Activated CD8-positive, alpha-beta T cell treated with anti-CD3 and anti-CD28 coated beads for 36 hours (primary cell): ENCODE data around the gene ODR4. TPM values are rescaled to one million over a fixed set of nuclear protein-coding genes. Genes with fewer than 3 reads are reported as not detected.
A peak's percentile ranks its signal among the peaks of the same experiment; 100 is the strongest.
"Not testable (repeated sequence)": the region's sequence is repeated elsewhere in the genome, so short reads cannot be mapped to it uniquely, and the experiment has no call there.

ENCODE experiments used
- ATAC-seq: fragments of 200-7000 bp; cut with Tn5 transposase; one replicate; pipeline ENCODE4 v1.10.0; 2021; ENCODE audit warnings: mild to moderate bottlenecking, moderate library complexity
- CTCF ChIA-PET: fragments of 350-600 bp; sonication (Branson Sonifier 250); formaldehyde crosslinking; loops from one replicate; lab custom pipeline; 2021; ENCODE audit warnings: antibody characterized with exemption; lab: Charles Lee
- POLR2A ChIA-PET: fragments of 350-600 bp; sonication (Branson Sonifier 250); formaldehyde crosslinking; loops from one replicate; lab custom pipeline; 2021; ENCODE audit warnings: antibody characterized with exemption; lab: Charles Lee
- DNase-seq: peaks from one replicate; pipeline ENCODE4 v3.0.0-alpha.2; 2020
- H3K27ac Mint-ChIP-seq: one replicate; pipeline ENCODE4 v1.8.0; 2021; ENCODE audit warnings: mild to moderate bottlenecking, mixed read lengths
- H3K27me3 Mint-ChIP-seq: one replicate; pipeline ENCODE4 v1.8.0; 2021; ENCODE audit warnings: mixed read lengths
- H3K36me3 Mint-ChIP-seq: one replicate; pipeline ENCODE4 v1.8.0; 2021; ENCODE audit warnings: low read depth, mixed read lengths
- H3K4me1 Mint-ChIP-seq: one replicate; pipeline ENCODE4 v1.8.0; 2021; ENCODE audit warnings: low read depth, mixed read lengths
- H3K4me3 Mint-ChIP-seq: one replicate; pipeline ENCODE4 v1.8.0; 2021; ENCODE audit warnings: mild to moderate bottlenecking, moderate library complexity, mixed read lengths
- H3K9me3 Mint-ChIP-seq: one replicate; pipeline ENCODE4 v1.8.0; 2021; ENCODE audit warnings: mixed read lengths
- intact Hi-C: fragments of 100-400 bp; cut with micrococcal nuclease; formaldehyde crosslinking; loops from one replicate; pipeline ENCODE4 v1.10.0; 2022
- total RNA-seq, 2 experiments: library from RNA; stranded (reverse); gene quantifications; one replicate each; pipeline ENCODE4 v1.2.3, GENCODE V29; 2021
- TF ChIP-seq, protein P1 (sequence below): fragments of 200-600 bp; IDR thresholded peaks from one replicate; pipeline ENCODE4 v1.8.0; 2022; ENCODE audit warnings: antibody characterized with exemption, mild to moderate bottlenecking

Gene ODR4
- total RNA-seq, 2 experiments from 2014 or later: 13.4 to 13.6 TPM

DNA sequence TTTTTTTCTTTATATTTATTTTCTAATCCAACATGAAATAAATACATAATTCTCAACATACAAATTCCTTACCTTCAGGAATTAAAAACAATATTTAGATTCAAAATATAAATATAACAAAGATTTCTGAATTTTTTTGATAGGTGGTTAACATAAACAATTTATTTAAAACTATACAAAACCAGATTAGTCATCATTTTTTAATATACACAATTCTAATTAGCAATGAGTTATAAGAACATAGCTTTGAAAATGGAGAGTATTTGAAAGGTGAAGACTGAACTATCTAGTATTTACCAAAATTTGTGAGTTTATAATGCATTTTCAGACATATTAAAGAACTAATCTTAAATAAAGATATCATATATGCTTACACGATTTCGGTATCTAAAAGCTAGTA lies 38.1 kb upstream of the ODR4 start:
- H3K4me1 Mint-ChIP-seq: no peaks in the 10 kb centered on the region
- H3K9me3 Mint-ChIP-seq: no peaks in the 10 kb centered on the region
- CTCF ChIA-PET: interaction anchor here (1.6 kb wide), 2 partner anchors 12 to 13 kb away, joined by 4 to 6 read pairs; no protein-coding TSS in a partner anchor
- H3K27ac Mint-ChIP-seq: no peak overlapping the region
- intact Hi-C loops: no loop called here
- TF ChIP-seq, protein P1, sequence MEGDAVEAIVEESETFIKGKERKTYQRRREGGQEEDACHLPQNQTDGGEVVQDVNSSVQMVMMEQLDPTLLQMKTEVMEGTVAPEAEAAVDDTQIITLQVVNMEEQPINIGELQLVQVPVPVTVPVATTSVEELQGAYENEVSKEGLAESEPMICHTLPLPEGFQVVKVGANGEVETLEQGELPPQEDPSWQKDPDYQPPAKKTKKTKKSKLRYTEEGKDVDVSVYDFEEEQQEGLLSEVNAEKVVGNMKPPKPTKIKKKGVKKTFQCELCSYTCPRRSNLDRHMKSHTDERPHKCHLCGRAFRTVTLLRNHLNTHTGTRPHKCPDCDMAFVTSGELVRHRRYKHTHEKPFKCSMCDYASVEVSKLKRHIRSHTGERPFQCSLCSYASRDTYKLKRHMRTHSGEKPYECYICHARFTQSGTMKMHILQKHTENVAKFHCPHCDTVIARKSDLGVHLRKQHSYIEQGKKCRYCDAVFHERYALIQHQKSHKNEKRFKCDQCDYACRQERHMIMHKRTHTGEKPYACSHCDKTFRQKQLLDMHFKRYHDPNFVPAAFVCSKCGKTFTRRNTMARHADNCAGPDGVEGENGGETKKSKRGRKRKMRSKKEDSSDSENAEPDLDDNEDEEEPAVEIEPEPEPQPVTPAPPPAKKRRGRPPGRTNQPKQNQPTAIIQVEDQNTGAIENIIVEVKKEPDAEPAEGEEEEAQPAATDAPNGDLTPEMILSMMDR: no peak
- H3K27me3 Mint-ChIP-seq: no peaks in the 10 kb centered on the region
- peaks cover 49% of the 10 kb centered on the region for H3K36me3 Mint-ChIP-seq
- POLR2A ChIA-PET: no interaction called here
- no peak for ATAC-seq
- DNase-seq: no peak
- no peak overlapping the region for H3K4me3 Mint-ChIP-seq

DNA sequence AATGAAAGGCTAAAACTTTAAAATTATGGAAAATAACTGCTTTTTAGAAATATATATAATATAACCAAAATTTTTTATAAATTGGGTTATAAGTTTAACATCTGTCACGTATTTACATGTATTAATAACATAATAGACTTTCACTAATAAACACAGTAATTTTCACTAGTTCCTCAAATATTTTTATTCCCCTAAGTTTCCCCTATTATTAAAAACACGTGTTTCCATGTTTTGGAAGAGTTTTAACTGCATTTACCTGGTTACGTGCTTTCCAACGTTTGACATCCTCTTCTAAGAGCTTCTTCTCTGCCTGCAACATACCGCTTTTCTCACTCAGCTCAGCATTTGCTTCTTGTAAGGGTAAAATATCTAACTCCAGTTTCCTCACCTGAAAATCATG lies 34.9 kb upstream of the ODR4 start:
- ChIA-PET POLR2A (no interaction called here), CTCF (interaction anchor here (1.0 to 2.3 kb wide), 2 partner anchors 10 to 34 kb away, joined by 3 to 8 read pairs; partner anchors contain the start of genes ODR4 and TPR)

DNA sequence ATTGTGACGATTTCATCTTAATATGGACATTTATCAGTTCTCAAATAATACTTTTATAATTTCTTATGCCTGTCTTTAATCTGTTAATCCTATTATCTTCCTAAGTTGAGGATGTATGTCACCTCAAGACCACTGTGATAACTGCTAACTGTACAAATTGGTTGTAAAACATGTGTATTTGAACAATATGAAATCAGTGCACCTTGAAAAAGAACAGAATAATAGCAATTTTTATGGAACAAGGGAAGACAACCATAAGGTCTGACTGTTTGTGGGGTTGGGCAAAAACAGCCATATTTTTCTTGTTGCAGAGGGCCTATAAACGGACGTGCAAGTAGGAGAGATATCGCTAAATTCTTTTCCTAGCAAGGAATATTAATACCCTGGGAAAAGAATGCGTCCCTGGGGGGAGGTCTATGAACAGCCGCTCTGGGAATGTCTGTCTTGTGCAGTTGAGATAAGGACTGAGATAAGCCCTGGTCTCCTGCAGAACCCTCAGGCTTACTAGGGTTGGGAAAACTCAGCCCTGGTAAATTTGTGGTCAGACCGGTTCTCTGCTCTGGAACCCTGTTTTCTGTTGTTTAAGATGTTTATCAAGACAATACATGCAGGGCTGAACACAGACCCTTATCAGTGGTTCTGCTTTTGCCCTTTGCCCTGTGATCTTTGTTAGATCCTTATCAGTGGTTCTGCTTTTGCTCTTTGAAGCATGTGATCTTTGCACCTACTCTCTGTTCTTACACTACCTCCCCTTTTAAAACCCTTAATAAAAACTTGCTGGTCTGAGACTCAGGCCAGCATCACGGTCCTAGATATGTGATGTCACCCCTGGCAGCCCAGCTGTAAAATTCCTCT lies 27.6 kb upstream of the ODR4 start:
- intact Hi-C loops, H3K27me3 Mint-ChIP-seq: not testable (repeated sequence)

More for the DNA sequence above, 34.9 kb upstream of the ODR4 start:
- Mint-ChIP-seq H3K4me3 (no peak overlapping the region), H3K9me3 (no peaks in the 10 kb centered on the region), H3K27ac (no peak overlapping the region), H3K4me1 (no peaks in the 10 kb centered on the region), H3K27me3 (no peaks in the 10 kb centered on the region), H3K36me3 (peaks cover 49% of the 10 kb centered on the region)
- no peak for ATAC-seq
- TF ChIP-seq, protein P1: no peak
- intact Hi-C loops: no loop called here
- DNase-seq: no peak

DNA sequence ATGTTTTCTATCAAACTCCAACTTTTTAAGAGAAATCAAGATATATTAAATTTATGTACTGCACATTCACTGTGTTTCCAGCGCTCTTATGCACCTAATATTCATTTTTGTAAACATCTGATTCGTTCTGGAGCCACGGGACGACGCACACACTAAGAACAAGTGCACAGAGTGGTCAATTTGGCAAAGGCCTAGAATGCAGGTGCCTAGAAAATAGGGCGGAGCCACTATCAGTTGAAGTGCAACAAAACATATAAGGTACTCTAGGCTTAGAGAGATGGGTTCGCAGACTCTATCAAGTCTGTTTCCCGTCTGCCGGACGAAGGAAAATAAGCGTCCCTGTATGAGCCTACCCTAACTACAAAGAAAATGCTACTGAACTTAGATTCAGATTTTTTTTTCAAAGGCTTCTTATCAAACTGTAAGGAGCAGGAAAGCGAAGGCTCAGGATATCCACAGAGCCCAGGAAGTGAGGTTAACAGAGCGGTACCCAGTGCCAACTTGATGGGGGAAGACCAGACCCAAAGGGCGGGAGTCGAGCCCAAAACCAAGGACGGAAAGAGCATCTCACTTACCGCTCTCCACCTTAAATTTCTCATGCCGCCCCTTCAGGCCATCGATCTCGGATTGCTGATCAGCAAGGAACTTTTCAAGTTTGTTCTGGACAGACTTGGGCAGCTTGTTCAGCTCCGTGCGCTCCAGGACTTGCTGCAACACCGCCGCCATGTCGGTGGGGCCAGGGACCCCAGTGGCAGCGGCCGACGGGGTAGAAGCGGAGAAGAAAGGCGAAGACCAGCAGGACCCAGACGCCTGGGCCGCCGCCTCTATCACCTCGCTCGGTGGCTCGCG lies 1.1 kb upstream of the ODR4 start:
- intact Hi-C loops: no loop called here
- peak overlapping the region; percentile 99 for H3K4me3 Mint-ChIP-seq
- no peaks in the 10 kb centered on the region for H3K9me3 Mint-ChIP-seq
- no peaks in the 10 kb centered on the region for H3K27me3 Mint-ChIP-seq
- ATAC-seq (peak; percentile 9), DNase-seq (peak; percentile 65)
- ChIA-PET POLR2A (interaction anchor here (0.7 to 2.5 kb wide), 7 partner anchors 11 to 85 kb away, joined by 3 to 11 read pairs (median 4); no protein-coding TSS in a partner anchor), CTCF (interaction anchor here (0.6 to 1.6 kb wide), 24 partner anchors 8 to 612 kb away, joined by 3 to 15 read pairs (median 4); no protein-coding TSS in a partner anchor)
- peaks cover 36% of the 10 kb centered on the region for H3K4me1 Mint-ChIP-seq
- TF ChIP-seq, protein P1: no peak
- H3K36me3 Mint-ChIP-seq: peaks cover 21% of the 10 kb centered on the region
- peak overlapping the region; percentile 97 for H3K27ac Mint-ChIP-seq

More for the DNA sequence above, 27.6 kb upstream of the ODR4 start:
- POLR2A ChIA-PET, H3K4me3 Mint-ChIP-seq, H3K27ac Mint-ChIP-seq, DNase-seq, ATAC-seq, H3K4me1 Mint-ChIP-seq, H3K9me3 Mint-ChIP-seq: not testable (repeated sequence)
- peaks cover 60% of the 10 kb centered on the region for H3K36me3 Mint-ChIP-seq
- CTCF ChIA-PET: interaction anchor here (0.7 kb wide), 1 partner anchor 27 kb away, joined by 3 read pairs; the partner anchor contains the start of gene TPR

DNA sequence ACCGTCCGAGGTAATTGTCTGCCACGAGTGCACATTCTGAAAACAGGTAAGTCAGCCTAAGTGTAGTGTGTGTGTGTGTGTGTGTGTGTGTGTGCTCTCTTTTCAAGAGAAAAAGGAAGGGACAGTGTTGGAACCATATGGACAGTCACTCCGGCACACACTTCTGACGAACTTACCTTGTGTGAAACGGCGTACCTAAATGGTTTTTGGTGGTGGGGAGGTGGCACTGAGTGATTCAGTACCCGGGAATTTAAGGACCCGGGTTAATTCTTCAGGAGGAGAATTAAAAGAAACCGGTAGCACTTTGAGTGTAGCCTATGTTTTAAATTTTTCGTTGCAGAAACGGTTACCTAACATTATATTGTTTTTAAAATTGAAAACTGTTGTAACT lies 286 bp downstream of the ODR4 start:
- ATAC-seq: peak; percentile 14
- POLR2A ChIA-PET: interaction anchor here (1.0 to 2.5 kb wide), 6 partner anchors 9 to 86 kb away, joined by 3 to 11 read pairs (median 4); no protein-coding TSS in a partner anchor

More for the DNA sequence above, 286 bp downstream of the ODR4 start:
- Mint-ChIP-seq H3K4me3 (peak overlapping the region; percentile 99), H3K27me3 (no peaks in the 10 kb centered on the region), H3K9me3 (no peaks in the 10 kb centered on the region), H3K36me3 (peaks cover 26% of the 10 kb centered on the region), H3K4me1 (peaks cover 37% of the 10 kb centered on the region), H3K27ac (peak overlapping the region; percentile 97)
- TF ChIP-seq, protein P1: no peak
- CTCF ChIA-PET: interaction anchor here (1.0 to 1.6 kb wide), 7 partner anchors 9 to 610 kb away, joined by 3 to 15 read pairs (median 4); no protein-coding TSS in a partner anchor
- DNase-seq: no peak
- intact Hi-C loops: no loop called here
